ENCODE measurements around the gene MATCAP1. TPM values are rescaled to one million over a fixed set of nuclear protein-coding genes. Genes with fewer than 3 reads are reported as not detected.

MATCAP1 gene
- total and polyA plus RNA-seq, 2 of the 8 experiments (the other 6 are each of a cell fraction or from before 2014, with no cell fraction given), result 22.9 to 27.5 TPM

DNA sequence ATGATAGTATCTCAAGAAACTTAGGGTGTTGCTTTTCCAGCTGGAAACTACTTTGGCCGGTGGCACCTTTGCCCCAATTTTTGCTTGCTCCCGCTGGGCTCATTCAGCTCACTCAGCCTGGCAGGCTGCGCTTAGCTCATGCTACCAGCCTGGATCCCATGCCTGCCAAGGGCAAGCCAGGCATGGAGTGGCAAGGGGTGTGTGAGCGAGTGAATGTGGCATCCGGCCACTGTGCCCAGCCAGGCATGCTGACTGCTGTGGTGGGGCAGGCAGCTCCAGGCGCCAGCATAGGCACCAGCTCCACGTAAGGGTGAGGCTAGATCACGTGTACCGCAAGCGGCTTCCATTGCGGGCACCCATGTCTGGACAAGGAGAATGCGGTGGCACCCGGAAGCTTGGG lies 42.4 kb downstream of the MATCAP1 start (continued):
- TF ChIP-seq, protein P1, sequence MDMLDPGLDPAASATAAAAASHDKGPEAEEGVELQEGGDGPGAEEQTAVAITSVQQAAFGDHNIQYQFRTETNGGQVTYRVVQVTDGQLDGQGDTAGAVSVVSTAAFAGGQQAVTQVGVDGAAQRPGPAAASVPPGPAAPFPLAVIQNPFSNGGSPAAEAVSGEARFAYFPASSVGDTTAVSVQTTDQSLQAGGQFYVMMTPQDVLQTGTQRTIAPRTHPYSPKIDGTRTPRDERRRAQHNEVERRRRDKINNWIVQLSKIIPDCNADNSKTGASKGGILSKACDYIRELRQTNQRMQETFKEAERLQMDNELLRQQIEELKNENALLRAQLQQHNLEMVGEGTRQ (IDR thresholded peaks at IDR 0.05; ENCODE audit: low read length), result no peak
- TF ChIP-seq CEBPB (IDR thresholded peaks at IDR 0.05; ENCODE audit: low read depth, low read length), result no peak
